ENCODE measurements around the gene MED15.

MED15 gene

DNA sequence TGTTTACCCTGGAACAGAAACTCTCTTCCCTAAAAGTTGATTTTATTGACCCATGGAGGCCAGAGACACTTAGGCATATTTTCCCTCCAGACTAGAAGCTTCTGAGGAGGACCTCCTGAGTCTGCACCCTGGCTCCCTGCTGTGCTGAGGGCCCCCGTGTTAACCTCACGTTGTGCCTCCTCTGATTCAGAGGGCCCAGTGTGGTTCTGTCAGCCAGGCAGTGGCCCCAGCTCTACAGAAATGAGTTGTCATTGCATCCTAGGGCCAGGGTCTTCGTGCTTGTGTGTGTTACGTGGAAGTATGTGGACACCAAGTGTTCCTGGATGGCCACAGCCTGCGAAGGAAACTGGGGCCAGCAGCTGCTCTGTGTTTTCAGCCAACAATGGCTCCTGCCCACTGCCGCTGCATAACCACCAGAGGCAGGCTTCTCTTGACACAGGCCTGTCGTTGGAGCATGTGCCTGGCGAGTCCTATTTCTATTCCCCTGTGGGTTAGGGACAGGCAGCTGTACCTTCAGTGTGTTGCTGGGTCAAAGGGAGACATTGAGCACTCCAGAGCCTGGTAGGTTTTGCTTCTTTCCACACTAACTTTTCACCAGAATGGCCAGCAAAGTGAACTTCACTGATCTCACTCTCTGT is 44.5 kb downstream of the MED15 start:
- no peak for DNase-seq (ENCODE audit: low spot score)

DNA sequence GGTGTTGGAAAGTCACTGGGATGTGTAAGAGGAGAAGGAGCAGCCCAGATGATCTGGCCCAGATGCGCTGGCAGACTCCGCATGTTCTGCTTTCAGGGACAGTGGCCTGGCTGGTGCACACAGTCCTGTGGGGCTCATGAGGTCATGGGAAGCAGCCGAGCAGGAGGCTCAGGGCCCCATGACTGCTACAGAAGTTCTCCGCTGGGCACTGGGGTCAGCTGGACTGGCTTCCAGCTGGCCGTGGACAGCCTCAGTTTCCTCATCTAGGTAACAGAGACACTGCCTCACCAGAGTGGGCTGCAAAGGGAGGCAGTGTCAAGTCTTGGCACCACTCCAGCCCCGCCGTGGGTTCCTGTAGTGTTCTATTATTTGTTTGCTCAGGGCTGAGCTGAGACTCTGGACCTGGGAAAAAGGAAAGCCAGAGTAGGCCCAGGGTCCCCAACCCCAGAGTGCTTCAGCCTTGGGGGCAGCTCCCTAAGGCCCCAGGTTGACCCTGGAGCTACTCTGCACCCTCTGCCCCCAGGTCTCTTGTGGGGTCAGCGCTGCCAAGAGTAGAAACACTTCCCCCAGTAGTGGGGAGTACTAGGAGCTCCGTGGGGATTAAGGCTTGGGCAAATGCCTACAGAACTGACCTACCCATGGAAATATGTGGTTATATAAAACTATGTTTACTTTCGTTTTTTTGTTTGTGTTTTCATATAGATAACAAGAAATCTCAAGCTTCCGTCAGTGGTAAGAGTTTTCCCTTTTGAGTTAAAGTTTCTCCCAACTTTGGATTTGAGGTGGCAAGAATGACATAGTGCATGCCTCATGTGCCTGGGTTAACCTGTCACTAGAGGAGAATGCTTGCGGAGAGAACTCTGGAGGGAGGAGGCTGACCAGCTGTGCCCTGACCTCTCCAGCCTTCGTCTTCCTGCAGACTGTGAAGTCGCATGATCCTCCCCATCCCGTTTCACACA is 45.3 kb downstream of the MED15 start:
- DNase-seq (ENCODE audit: low spot score): no peak

DNA sequence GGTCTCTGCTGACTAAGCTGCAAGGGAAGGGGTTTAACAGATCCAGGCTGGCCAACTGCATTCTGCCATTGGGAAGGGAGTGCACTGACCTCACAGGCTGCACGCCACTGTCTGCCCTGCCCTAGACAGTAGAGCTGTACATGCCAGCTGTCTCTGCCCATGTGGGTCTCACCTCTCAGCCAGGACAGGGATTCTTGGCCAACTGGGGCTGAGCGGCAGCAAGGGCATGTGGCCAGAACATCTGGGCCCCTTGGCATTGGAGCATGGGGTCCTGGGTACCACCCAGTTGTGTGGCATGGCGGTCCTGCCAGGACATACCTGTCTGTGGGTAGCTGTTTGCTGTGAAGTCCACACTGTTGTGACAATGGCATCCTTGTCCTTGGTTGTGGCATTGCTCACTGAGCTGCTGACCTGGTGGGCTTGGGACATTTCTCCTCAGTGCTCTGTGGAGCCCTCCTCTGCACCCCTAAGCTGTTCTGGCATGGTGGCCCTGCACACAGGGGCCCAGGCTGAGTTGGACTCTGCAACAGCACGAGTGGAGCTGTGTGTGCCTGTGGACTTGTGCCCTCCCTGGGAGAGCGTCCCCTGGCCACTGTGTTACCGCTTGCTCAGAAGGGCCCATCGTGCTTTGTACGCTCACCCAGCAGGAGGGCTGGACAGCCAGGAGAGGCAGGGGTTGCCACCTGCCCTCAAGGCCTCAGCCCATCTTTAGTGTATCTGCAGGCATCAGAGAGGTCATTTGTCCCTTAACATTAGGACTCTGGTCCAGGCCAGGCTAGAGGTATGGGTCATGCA is 46.7 kb downstream of the MED15 start:
- no peak for DNase-seq (ENCODE audit: low spot score)

DNA sequence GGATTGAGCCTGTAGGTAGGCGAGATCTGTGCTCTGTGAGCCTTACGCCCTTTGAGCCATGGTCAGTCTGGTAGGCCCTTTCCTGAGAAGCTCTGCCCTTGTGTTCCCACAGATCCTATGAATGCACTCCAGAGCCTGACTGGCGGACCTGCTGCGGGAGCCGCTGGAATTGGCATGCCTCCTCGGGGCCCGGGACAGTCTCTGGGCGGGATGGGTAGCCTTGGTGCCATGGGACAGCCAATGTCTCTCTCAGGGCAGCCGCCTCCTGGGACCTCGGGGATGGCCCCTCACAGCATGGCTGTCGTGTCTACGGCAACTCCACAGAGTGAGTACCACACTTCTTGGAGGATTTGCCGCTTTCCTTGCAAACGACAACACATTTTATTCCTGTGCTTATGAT is 47.4 kb downstream of the MED15 start:
- DNase-seq (ENCODE audit: low spot score): no peak

DNA sequence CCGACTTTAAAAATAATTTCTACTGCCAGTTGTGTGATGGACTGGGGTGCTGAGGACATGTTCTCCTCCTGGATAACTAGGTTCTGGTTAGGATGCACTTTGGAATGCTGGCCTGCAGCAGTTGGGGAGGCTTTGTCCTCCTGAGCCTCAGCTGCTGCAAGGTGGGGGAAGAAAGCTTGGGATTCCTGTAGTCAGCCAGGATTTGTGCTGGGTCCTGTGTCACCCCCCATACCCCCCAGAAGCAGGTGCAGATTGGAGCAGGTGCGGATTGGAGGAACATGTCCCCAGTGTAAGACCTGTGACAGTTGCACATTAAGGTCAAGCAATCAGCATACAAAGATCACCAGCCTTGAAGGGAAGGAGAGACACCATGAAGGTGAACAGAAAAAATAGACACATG is 51.1 kb downstream of the MED15 start:
- DNase-seq (ENCODE audit: low spot score): no peak

DNA sequence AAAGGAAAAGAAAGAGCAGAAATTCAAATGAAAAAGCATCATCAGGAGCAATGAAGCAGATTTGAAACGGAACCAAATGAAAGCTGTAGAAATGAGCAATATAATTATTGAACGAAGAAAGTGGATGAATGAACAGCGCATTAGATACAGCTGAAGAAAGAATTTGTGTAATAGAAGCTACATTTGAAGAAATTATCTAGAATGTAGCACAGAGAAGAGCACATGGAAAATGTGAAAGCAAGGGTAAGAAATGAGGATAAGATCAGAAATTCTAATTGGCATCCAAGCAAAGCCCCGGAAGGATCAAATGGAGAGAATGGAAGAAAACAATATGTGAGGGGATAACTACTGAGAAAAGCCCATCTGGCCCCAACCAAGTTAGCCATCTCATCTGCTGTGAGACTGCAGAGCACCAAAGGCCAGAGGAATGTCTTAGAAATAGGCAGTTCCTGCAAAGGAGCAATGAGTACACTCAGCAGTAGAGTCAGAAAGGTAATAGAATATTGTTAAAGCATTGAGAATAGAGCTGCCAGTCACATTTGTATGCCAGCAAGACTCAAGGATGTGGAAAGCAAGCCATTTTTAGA is 51.9 kb downstream of the MED15 start:
- DNase-seq (ENCODE audit: low spot score): no peak

DNA sequence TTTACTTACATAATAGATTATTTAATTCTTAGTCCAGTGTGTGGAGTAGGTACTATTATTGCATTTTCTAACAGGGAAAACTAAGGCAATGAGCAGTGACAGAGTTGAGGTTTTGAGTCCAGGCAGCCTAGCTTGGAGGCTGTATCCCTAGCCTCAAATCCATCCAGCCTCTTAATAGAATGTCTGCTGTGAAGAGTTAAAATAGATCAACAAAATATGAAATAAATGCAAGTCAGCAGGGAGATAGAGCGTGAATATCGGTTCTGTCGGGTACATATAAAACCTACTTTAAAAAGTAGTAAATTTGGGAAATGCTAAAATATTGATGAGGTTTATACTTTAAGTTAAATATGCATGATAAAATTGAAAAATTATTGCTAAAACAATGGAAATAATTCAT is 53.3 kb downstream of the MED15 start:
- no peak for DNase-seq (ENCODE audit: low spot score)

DNA sequence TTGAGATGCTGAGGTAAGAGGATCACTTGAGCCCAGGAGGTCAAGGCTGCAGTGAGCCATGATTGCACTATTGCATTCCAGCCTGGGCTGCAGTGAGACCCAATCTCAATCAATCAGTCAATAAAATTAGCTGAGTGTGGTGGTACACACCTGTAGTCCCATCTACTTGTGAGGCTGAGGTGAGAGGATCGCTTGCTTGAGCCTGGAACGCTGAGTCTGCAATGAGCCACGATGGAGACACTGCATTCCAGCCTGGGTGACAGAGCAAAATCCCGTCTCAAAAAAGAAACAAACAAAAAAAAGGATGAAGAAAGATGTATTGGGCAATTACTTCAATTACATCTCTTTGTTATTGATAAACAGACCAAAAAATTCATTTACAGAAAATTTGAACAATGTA is 54.5 kb downstream of the MED15 start:
- no peak for DNase-seq (ENCODE audit: low spot score)

DNA sequence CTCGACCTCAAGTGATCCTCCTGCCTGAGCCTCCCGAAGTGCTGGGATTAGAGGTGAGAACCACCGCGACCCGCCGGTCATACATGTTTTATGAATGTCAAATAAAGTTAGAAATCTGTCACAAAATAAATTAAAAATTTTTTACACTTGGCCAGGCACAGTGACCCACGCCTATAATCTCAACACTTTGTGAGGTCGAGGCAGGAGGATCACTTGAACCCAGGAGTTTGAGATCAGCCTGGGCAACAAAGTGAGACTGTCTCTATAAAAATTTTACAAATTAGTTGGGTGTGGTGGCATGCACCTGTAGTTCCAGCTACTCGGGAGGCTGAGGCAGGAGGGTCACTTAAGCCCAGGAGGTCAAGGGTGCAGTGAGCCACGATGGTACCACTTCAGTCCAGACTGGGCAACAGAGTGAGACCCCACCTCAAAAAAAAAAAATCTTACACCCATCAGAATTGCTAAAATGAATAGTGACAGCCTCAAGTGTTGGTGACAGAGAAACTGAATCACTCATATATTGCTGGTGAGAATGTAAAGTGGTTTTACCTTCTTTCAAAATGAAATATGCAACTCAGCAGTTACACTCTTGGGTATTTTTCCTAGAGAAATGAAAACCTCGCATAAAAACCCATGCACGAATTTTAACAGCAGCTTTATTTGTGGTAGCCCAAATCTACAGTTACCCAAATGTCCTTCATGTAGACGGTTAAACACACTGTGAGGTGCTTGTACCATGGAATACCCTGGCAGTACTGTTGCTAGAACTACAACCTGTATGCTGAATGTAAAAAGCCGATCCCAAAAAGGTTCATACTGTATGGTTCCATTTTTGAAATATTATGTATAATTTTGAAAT is 55.4 kb downstream of the MED15 start:
- no peak for DNase-seq (ENCODE audit: low spot score)

DNA sequence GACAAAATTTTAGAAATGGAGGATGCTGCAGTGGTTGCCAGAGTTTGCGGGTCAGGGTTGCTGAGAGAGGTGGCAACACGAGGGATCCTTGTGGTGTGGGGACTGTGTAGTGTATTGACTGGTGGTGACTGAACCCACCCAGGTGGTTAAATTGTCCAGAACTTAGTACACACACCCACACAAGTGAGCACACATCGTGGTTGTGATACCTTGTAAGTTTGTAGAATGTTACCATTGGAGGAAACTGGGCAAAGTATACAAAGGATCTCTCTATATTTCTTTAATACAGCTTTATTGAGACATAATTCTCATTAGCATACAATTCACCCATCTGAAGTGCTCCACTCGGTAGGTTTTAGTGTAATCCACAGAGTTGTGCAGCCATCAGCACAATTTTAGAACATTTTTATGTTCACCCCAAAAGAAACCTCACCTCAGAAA is 56.1 kb downstream of the MED15 start:
- DNase-seq (ENCODE audit: low spot score): no peak

DNA sequence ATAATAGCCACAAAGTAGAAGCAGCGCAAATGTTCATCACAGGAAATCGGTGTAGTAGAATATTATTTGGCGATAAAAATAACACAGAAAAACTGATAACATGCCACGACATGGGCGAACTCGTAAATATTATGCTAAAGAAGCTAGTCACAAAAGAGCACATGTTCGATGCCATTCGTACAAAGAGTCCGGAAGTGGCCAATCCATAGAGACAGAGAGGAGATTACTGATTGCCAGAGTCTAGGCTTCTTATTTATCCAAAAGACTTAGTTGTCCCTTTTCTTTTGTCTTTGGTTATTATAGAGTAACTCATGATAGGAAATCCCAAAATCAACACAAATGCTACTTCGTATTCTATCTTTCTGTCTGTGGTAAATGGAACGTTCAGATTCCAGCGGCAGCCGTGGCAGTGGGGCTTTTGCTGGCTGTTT is 56.5 kb downstream of the MED15 start:
- DNase-seq (ENCODE audit: low spot score): no peak

DNA sequence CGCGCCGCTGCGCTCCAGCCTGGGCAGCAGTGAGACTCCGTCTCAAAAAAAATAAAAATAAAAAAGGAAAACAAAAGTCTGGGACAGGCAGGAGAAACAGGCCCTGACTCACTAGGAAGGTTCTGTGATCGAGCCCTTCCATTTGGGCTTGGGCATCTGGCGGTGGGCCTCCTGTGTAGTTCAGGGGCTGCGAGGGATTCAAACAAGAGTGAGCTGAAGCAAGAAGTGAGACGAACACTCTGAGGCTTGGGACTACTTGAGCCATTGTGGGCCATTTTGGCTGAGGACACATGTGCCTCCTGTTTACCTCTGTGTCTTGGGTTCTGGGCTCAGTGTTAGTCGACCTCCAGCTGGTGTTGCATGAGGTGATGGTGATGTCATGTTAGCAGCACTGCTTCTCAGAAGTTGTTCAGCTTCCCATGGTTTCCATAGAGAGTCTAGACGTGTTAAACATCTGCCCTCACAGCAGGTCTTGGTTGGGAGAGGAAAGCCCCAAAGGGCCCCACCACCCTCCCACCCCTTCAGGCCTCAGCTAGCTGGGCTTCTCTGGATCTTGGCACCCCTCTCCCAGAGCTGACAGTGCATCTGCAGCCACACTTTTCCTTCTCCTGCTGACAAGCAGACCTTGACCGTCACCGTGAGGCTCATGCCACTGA is 57.8 kb downstream of the MED15 start:
- DNase-seq (ENCODE audit: low spot score): no peak

DNA sequence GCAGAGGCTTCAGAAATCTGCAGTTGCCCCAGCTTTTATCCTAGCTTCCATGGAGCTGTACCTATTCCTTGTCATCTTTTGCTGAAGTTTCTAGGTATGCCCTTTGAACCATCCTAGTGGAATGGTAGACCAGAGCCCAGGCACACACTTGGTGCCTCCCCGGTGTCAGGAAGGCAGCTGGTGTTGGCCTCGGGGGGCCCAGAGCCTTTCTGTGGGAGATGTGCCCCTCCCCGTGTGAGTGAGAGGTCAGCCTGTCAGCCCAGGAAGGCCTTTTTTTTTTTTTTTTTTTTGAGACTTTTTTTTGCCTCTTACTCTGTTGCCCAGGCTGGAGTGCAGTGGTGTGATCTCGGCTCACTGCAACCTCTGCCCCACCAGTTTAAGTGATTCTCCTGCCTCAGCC is 58.4 kb downstream of the MED15 start:
- DNase-seq (ENCODE audit: low spot score): no peak

DNA sequence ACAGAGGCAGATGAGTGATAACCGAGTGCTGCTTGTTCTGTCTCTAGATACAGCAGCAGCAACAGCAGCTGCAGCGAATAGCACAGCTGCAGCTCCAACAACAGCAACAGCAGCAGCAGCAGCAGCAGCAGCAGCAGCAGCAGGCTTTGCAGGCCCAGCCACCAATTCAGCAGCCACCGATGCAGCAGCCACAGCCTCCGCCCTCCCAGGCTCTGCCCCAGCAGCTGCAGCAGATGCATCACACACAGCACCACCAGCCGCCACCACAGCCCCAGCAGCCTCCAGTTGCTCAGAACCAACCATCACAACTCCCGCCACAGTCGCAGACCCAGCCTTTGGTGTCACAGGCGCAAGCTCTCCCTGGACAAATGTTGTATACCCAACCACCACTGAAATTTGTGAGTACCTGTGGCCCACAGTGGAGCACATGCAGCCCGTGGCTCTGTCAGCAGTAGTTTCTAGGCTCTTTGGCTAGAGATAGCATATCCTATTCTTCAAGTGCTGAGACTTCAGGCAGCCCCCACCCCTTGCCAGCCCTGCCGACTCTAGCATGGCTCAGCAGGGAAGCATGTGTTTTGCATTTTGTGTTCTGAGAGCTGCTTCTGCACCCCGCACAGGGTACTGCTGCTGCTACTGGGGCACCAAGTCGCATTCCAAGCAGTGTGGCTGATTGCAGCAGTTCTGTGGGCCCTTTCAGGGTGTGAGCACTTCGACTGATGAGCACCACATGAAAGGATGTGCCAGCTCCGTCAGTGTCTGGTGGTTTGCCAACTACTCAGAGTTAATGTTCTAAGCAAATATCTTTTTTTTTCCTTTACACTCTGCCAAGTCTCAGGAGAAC is 59.2 kb downstream of the MED15 start:
- no peak for DNase-seq (ENCODE audit: low spot score)

DNA sequence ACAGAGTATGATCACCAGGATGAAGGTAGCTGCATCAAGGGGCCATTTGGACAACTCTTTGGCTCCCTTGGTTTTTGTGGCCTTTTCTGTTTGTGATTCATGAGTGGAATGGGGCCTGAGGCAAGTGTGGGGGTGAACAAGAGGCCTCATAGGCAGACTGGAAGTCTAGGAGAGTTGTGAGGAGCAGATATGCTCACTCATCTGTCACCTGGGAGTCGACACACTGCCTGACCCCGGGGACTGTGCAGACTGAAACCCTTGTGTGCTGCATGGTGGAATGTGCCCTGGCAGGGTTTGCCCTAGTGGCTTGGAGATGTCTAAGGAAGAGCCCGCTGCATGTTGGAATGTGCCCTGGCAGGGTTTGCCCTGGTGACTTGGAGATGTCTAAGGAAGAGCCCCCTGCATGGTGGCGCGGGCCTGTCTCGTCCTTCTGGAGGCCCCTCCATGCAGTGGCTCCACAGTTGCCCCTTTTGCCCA is 60.0 kb downstream of the MED15 start:
- no peak for DNase-seq (ENCODE audit: low spot score)

DNA sequence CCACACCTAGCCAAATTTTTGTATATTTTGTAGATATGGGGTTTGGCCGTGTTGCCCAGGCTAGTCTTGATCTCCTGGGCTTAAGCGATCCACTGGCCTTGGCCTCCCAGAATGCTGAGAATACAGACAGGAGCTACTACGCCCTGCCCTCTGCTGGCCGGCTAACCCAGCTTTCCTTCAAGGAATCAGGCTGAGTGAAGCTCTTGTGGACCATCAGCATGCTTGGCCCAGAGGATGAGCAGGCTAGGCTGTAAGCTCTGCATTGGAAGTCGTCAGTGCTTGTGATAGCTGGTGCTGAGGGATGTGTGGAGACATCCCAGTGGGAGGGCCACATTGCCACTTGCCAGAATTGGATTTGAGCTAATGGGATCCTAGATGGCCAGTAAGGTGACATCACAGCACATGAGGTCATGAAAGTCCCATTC is 60.6 kb downstream of the MED15 start:
- DNase-seq (ENCODE audit: low spot score): no peak

DNA sequence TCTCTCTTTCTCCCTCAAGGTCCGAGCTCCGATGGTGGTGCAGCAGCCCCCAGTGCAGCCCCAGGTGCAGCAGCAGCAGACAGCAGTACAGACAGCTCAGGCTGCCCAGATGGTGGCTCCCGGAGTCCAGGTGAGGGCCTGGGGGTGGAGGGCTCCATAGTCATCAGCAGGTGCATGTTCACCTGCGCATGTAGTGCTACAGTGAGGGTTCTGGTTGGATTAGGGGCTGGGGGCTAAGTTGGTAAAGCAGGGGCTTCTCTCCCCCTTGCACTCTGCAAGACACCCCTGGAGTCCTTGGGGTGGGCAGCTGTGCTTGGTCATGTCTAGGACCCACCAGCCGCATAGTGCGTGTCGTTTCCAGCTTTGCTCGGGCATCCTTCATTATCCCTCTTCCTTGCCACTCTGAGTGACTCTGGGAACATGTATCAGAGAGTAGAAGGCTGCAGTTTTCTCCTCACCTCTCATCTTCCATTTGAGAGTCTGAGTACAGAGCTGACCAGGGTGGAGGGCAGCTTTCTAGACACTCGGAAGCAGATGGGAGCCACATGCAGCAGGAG is 61.2 kb downstream of the MED15 start:
- DNase-seq (ENCODE audit: low spot score): no peak

DNA sequence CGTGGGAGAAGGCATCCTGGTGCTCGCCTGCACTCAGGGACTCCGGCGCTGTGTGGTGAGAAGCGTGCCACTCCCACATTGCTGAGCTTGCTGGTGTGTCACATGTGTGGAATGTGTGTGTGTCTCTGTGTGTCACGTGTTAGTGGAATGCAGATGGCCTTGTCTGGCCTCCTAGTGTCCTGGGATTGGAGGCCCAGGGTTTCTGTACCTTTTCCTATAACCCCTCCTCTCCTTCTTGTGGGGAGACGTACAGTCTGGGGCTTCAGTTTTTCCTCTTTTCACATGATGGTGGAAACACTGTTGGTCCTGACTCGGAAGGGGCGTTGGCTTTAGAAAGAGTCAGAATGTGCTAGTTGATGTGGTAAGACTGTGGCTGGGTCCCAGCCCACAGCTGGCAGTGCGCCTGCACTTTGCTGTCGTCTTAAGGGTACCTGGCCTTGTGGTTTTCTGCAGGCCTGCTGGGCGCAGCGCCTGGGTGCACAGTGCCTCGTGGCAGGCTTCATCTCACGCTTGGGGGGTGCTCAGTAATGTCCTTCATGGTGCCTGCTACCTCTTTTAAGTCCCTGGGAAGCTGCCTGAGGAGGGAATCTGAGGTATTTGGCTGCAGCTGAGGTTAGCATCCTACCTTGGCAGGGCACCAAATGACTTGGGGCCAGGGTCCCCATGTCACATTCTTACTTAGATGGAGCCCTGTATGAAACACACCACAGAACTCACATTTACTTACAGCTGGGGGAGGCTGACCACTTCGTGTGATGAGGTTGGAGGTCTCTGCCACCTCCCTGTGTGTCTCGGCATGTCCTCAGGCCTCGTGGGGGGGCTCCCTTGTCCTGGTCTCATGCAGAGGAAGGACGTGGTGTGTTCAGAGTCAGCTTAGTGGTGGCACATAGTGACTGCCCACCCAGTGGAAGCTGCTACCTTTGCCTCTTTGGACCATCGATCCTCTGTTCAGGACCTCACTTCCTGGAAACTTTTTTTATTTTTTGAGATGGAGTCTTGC is 61.9 kb downstream of the MED15 start:
- DNase-seq (ENCODE audit: low spot score): no peak
